Measurements from ENCODE around the gene ATP5PO.
"Not testable (repeated sequence)": the region's sequence is repeated elsewhere in the genome, so short reads cannot be mapped to it uniquely, and the experiment has no call there.

ATP5PO gene

DNA sequence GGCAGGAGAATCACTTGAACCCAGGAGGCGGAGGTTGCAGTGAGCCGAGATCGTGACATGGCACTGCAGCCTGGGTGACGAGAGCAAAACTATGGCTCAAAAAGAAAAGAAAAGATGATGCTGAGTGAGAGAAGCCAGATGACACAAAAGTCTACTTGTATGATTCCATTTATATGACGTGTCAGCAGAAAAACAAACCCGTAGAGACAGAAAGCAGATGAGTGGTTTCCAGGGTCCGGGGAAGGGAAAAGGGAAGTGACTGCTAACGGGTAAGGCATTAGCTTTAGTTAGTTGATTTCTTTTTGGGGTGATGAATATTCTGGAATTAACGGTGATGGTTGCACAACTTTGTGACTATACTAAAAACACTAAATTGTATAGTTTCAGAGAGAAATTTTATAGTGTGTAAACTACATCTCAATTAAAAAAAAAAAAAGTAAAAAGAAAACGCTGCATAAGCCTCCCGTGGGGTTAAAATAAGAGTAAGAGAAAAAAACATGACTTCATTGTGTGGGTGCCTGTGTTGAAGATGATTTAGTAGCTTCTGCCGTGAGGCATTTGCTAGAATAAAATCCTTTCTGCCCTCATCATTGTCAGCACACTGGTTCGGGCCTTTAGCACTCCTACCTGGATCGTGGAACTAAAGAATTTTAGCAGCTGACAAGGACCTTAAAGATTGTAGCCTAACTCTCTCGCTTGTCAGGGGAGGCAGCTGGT is 24.7 kb upstream of the ATP5PO start:
- peak; percentile 54 for DNase-seq (ENCODE audit: low read depth)

DNA sequence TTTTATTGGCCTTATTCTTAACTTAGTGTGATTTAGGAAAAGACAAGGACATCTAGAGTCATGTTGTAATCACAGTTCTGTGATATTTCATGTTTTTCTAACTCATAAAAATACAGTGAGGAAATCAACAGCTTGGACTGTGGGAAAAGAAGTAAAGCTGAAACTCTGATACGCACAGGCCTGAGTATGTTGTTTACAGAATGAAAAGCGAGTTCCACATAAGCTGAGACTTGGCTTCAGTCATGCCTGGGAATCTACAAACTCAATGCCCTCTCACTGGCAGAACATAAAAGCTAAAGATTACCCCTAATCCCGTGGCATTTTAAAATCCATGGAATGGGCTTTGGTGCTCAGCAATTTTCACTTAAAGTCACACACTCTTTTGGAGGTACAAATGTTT is 23.6 kb upstream of the ATP5PO start:
- no peak for DNase-seq (ENCODE audit: low read depth)

DNA sequence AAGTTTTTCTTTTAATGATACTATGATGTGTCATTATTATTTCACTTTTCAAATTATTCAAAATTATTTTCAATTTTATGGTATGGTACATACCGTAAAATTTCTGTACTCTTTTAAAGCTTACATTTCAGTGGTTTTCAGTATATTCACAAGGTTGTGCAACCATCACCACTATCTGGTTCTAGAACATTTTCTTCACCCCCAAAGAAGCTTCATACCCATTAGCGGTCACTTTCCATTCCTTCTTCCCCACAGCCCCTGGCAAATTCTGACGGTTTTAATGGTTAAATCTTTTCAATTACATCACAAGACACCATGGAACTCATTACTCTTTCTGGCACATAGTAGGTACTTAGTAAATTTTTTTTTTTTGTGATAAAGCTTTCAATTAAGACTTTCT is 22.8 kb upstream of the ATP5PO start:
- DNase-seq (ENCODE audit: low read depth) = no peak

DNA sequence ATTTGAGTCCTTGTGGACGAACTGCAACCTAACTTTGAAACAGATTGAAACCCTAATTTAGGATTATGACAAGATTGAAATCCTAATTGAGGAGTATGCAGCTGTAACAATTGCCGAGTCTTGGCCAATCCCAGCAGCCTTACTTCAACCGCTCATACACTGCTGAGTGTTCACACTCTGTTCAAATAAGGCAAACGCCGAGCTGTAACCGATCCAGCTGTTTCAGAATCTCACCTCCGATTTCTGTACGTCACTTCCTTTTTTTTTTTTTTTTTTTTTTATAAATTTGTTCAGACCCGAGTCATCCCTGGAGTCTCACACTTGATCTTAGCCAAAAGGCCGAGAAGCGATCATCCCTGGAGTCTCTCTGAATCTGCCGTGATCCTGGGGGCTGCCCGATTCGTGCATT is 22.3 kb upstream of the ATP5PO start:
- no peak for DNase-seq (ENCODE audit: low read depth)

DNA sequence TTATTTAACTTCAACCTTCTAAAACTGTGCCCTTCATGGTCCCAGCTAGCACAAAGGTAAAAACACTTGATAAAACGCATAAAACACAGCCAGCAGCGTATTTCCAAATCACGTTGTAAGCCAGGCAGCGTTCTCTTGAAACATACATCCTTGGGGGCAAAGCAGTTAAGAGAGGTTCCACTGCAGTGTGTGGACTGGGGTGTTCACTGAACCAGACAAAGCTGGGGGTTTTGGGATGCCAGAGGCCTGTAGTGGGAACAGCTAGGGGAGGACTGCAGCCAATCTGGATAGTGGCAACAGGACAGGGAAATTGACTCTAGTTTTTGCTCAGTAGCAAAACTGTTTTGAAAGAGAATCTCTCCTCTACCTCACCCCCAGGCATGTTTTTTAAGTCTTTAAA is 21.5 kb upstream of the ATP5PO start:
- no peak for DNase-seq (ENCODE audit: low read depth)

DNA sequence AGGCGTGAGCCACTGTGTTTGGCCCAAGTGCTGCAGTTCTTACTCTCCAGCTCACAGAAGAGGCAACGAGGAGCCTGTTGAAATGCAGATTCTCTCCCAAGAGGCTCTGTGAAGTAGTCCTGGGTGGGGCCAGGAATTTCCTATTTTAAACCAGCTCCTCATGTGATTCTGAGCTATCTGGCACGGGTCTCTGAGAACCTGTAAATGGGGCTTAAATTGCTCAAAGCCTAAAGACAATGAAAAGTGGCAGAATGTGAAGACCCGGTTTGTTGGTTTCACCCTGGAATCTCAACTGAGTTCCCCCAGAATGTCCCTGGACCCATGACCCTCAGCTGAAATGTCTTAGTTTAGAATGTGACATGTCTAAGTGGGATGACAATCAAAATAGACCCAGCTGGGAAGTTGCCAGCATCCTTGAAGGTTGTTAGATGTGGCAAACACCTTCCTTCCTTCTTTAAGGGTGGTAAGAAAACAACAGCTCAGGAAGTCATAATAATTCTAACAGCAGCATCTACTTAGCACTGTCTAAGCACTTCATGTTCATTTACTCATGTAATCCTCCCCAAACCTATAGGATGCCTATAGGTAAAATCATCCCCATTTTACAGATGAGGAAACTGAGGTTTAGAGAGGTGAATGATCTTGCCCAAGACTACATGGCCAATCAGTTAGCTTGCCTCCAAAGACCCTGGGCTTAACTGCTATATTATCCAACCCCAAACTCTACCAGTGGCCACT is 20.9 kb upstream of the ATP5PO start:
- no peak for DNase-seq (ENCODE audit: low read depth)

DNA sequence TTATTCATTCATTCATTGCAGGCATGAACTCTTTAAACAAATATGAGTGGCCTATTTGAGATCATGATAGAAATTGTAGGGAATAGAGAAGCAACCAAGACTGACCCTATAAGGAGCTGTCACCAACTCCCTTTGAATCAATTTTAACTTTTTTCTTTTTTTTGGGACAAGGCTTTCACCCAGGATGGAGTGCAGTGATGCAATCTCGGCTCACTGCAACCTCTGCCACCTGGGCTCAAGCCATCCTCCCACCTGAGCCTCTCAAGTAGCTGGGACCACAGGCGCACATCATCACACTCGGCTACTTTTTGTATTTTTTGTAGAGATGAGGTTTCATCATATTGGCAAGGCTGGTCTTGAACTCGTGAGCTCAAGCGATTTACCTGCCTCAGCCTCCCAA is 17.1 kb upstream of the ATP5PO start:
- no peak for DNase-seq (ENCODE audit: low read depth)

DNA sequence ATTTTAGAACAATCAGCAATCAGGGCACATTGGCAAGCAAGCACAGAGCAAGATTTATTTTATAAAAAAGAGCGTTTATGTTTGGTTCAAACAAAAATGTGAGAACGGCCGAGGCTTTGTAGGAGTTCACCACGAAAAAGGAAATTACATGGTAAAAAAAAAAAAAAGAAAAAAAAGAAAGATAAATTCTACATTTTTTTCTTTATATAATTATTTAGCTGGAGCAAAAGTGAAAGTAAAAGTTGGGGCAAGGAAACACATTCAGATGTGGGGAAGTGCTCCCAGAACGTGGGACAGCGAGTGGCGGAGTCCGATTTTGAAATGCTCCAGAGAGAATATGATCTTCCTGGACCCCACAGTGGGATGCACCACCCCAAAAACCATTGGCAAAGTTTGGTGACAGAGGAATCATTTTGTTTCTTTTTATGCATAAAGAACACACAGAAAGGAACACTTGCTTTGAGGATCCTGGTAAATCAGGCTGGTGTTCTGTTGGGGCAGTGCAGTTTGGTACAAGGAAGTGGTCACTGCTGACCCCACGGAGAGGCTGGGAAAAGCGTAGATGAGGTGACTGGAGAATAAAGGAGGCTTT is 16.3 kb upstream of the ATP5PO start:
- no peak for DNase-seq (ENCODE audit: low read depth)

DNA sequence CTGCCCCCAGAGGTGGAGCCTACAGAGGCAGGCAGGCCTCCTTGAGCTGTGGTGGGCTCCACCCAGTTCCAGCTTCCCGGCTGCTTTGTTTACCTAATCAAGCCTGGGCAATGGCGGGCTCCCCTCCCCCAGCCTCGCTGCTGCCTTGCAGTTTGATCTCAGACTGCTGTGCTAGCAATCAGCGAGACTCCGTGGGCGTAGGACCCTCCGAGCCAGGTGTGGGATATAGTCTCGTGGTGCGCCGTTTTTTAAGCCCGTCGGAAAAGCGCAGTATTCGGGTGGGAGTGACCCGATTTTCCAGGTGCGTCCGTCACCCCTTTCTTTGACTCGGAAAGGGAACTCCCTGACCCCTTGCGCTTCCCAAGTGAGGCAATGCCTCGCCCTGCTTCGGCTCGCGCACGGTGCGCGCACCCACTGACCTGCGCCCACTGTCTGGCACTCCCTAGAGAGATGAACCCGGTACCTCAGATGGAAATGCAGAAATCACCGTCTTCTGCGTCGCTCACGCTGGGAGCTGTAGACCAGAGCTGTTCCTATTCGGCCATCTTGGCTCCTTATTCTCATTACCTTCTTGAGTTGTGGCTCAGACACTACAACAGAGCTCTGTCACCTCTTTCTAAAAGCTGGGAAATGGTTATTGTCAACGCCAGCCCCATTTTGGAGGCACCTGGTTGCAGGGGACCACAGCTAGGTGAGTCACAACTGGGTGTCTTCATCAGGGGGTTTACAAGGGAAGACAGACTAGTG is 15.6 kb upstream of the ATP5PO start:
- not testable (repeated sequence) for DNase-seq (ENCODE audit: low read depth)

DNA sequence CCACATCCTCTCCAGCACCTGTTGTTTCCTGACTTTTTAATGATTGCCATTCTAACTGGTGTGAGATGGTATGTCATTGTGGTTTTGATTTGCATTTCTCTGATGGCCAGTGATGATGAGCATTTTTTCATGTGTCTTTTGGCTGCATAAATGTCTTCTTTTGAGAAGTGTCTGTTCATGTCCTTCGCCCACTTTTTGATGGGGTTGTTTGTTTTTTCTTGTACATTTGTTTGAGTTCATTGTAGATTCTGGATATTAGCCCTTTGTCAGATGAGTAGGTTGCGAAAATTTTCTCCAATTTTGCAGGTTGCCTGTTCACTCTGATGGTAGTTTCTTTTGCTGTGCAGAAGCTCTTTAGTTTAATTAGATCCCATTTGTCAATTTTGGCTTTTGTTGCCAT is 10.6 kb upstream of the ATP5PO start:
- not testable (repeated sequence) for DNase-seq (ENCODE audit: low read depth)

DNA sequence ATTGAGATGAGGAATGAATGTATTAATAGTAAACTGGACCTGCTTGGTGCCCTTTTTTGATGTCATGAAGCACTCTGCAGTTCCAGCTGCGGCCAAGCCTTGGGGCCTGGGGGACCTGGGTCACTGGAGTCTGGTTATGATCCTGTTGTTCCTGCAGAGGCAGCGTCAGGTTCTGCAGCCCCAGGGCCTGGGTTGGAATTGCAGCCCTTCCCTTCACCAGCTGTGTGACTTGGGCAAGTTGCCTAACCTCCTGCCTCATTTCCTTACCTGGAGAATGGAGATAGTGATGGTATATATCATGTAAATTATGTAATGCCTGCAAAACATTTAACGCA is 9.1 kb upstream of the ATP5PO start:
- DNase-seq (ENCODE audit: low read depth) = no peak

DNA sequence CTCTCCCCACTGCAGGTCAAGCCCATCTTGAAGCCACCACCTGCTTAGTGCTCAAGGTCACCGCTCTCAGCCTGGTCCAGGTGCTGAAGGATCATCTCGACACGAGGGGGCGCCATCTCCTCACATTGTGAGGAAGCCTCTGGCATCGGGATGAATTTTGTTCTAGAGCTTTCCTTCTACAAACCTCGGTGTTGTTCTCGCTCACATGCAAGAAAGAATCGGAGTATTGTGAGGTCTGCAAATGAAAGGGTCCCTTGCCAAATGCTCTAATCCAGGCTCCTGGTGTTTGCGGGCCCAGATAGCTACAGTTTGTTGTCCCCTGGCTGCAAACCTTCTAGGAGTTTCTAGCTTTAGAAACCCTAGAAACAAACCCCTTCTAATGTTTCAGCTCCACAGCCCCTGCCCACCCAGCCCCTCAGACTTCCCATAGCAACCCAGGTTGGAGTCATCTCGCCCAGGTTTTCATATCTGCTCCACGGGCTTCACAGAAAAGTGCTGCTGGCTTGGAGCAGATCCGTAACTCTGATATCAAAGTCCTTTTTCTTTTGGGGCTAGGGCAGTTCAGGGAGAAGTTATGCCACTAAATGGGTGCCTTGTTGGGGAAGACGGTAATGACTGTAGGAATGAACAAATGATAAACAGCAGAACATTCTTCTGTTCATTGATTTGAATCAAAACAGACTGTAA is 8.6 kb upstream of the ATP5PO start:
- peak; percentile 83 for DNase-seq (ENCODE audit: low read depth)

DNA sequence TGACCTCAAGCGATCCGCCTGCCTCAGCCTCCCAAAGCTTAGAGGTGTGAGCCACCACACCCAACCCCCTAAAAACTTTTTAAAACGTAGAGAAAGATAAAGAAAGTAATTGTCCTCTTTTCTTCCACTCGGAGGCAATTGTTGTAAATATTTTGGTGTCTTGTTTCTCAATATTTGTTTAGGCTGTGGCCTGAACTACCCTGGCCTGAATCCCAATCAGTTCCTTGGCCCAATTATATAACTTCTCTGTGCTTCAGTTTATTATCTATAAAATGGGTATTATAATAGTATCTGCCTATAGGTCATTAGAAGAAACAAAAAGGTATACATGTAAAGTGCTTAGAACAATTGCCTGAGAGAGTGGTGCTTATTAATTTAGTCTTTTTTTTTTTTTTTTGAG is 1.8 kb upstream of the ATP5PO start:
- DNase-seq (ENCODE audit: low read depth) = no peak

DNA sequence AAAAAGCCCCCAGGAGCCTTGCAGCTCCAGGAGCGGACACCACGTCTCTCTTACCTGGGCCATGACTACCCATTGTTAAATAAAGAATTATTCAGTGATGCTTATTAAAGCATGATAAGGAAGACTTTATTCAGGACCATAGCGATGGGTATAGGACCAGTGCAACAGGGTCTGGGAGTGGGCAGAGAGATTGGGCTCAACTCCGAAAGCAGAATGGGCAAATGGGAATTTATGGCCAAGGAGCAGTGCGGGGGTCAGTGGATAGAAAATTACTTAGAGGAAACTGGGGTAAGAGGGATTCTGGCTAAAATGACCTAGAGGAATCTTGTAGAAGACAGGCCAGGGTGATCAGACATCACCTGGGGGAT is 580 bp upstream of the ATP5PO start:
- DNase-seq (ENCODE audit: low read depth) = no peak

DNA sequence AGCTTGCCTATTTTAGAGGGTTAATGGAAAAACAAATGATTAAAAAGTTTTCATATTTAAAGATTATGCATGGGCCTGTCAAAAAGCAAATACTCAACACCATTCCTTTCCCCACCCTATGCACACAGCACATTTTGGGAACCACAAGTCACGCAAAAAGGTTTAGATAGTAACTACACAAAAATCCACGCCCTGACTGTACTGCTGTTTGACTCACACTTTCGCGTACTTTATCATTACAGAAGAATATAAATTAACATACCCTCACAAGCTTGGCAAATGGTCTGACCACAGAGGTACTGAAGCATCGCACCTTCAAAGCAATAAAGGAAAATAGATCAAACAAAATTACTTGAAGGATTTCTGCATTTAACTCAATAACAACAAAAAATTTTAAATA is 1.4 kb downstream of the ATP5PO start:
- DNase-seq (ENCODE audit: low read depth) = no peak

DNA sequence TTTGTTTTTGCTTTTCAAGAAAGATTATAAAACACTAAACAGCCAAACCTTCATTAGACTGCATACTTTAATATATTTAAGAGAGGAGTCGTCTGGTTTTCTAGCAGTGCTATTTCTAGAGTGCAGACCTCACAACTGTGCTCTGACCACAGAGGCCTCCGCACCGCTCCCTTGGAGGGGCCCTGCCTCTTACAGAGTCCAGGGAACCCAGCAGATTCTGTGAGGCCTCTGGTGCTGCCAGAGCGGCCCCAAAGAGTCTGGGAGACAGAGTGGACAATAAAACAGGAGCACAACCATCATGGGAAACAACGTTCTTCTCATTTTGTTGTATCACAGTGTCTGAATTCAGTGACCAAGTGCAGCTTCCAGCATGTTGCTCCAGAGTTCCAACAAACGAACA is 5.8 kb downstream of the ATP5PO start:
- DNase-seq (ENCODE audit: low read depth) = no peak

DNA sequence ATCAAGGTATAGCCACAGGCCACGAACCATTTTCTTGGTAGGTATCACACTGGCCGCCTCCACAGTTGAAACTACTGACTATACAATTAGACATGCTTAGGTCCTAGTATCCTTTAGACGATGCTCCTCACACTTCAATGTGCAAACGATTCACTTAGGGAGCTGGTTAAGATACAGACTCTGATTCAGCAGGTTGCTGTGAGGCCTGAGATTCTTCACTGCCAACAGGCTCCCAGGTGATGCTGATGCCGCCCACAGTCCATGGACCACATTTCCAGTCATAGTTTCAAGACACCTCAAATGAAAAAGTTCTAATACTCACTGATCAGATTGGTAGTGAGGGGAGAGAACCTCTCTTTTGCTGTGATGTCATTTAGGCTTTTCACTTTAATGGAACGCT is 6.8 kb downstream of the ATP5PO start:
- DNase-seq (ENCODE audit: low read depth) = no peak

DNA sequence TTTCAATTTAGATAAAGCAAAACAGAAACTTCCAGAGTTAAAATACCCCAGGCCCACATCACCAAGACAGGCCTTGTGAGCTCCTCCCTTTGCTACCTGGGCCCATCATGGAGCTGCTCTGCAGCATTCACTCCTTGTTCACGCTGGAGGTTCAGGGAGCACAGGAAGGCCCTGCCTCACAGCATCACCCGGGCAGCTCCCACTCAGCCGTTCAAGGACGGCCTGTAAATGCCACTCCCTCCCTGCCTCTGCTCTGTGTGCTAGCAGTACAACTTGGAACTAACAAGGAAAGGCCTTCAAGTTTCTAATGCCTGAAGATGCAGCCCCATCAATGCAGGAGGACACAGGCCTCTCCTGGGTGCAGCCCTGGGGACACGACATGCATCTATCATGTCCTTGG is 11.6 kb downstream of the ATP5PO start:
- no peak for DNase-seq (ENCODE audit: low read depth)

DNA sequence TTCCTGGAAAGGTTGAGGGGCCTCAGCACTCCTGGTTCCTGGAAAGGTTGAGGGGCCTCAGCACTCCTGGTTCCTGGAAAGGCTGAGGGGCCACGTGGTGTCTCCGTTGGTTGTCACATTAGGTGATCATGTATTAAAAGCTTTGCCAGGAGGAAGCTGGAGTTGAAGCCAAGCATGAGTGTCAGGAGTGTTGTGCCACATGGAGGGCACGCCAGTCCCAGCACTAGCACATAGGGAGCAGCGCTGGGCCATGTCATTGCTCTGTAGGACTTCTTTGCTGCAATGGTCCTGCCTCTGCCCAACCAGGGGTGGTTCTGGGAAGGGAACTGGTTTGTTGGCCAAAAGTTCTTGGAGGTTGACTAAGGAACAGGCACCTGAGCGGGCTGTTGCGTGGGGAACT is 13.3 kb downstream of the ATP5PO start:
- no peak for DNase-seq (ENCODE audit: low read depth)

DNA sequence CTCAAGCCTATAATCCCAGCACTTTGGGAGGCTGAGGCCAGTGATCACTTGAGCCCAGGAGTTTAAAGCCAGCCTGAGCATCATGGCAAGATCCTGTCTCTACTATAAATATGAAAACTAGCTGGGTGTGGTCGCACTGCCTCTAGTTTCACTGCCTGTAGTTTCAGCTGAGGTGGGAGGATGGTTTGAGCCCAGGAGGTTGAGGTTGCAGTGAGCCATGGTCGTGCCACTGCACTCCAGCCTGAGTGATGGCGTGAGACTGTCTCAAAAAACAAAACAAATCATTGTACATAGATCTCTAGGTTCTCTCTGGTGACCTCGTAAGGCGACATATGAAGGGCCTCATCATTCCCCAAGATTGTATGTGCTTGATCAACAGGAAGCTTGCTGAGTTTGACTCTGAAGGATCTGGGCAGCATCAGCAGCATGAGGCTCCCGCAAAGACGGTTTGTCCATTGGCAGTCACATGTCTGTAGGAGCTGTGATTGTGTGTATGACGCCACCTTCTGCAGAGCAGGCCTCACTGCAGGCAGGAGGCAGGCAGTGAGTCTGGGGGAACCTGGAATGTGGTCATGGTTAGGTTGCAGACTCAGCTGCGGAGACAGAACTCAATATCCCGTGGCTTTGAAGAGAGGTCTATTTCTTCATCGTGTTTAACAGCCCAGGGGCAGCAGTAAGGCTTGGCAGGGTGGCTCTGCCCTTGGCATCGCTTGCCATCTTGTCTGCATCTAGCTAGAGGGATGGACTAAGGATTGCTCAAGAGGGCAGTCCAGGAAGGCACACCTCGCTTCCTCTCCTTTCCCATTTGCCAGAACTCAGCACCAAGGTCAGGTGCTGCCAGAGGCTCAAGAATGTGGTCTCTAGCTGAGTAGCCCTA is 14.0 kb downstream of the ATP5PO start:
- DNase-seq (ENCODE audit: low read depth) = peak; percentile 61

DNA sequence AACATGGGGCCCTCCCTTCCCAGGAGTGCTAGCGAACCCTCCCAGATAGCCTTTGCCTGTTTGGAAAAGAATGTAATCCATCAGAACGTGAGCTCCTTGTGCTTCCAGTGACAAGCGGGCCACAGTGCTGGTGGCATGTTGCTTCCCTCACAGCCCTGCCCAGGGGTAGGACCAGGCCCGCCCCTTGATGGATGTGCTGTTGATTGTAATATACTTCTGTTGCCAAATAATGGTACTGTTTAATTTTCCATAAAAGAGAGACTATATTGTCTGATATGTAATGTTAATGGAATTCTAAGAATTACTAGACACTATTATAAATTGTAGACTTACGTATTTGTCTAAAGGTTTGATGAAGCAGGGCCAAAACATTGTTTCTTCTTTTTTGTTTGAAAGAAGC is 16.4 kb downstream of the ATP5PO start:
- no peak for DNase-seq (ENCODE audit: low read depth)
